ENCODE data around the gene PKN3. TPM values are rescaled to one million over a fixed set of nuclear protein-coding genes. Genes with fewer than 3 reads are reported as not detected.
"Not testable (repeated sequence)": the region's sequence is repeated elsewhere in the genome, so short reads cannot be mapped to it uniquely, and the experiment has no call there.

Gene PKN3
- total and polyA plus RNA-seq, 9 of the 15 experiments (the other 6 are each of a cell fraction or from before 2014, with no cell fraction given) = 0.82 to 49.2 (median 19.7) TPM

DNA sequence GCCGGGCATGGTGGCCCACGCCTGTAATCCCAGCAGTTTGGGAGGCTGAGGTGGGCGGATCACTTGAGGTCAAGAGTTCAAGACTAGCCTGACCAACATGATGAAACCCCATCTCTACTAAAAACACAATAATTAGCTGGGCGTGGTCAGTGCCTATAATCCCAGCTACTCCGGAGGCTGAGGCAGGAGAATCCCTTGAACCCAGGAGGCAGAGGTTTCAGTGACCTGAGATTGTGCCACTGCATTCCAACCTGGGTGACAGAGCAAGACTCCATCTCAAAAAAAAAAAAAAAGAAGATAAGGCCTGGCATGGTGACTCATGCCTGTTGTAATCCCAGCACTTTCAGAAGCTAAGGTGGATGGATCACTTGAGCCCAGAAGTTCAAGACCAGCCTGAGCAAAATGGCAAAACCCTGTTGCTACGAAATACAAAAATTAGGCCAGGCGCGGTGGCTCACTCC lies 35.8 kb upstream of the PKN3 start (continued):
- TF ChIP-seq ZBTB40 (IDR thresholded peaks at IDR 0.05) (peak; percentile 49; the same call in 1 of the 2 replicates), ZNF384 (IDR thresholded peaks at IDR 0.05; ENCODE audit: low read depth, low read length) (peak; percentile 97), FOS (IDR thresholded peaks at IDR 0.05; ENCODE audit: extremely low read depth, insufficient read length) (peak; percentile 16), TEAD1 (CRISPR knock-in tag; IDR thresholded peaks at IDR 0.05) (peak in 1 of 2 experiments; percentile 67; a peak in 1 of 4 replicates), TRIM24 (IDR thresholded peaks at IDR 0.05) (peak; percentile 67 to 82), ATF7 (IDR thresholded peaks at IDR 0.05) (peak; percentile 77), DPF2 (IDR thresholded peaks at IDR 0.05) (peak; percentile 99), ZNF584 (CRISPR knock-in tag; IDR thresholded peaks at IDR 0.05; ENCODE audit: low read depth) (0 out of 2 replicates have a peak, but pooled peaks have one; percentile 34), CTBP1 (IDR thresholded peaks at IDR 0.05; ENCODE audit: borderline replicate concordance) (peak; percentile 82), EHMT2 (IDR thresholded peaks at IDR 0.05) (peak; percentile 69; the same call in 1 of the 2 replicates), CC2D1A (IDR thresholded peaks at IDR 0.05) (0 out of 2 replicates have a peak, but pooled peaks have one; percentile 54), MAZ (CRISPR knock-in tag; conservative IDR thresholded peaks at IDR 0.05 in 1 of 2, IDR thresholded peaks at IDR 0.05 in 1 of 2) (peak in 1 of 2 experiments; percentile 46; a peak in 1 of 4 replicates), NBN (IDR thresholded peaks at IDR 0.05; ENCODE audit: low read depth) (peak; percentile 71; the same call in 1 of the 2 replicates)
- not testable (repeated sequence) for TF ChIP-seq ZBTB40 (CRISPR knock-in tag; IDR thresholded peaks at IDR 0.05)
- TF ChIP-seq, protein P1, sequence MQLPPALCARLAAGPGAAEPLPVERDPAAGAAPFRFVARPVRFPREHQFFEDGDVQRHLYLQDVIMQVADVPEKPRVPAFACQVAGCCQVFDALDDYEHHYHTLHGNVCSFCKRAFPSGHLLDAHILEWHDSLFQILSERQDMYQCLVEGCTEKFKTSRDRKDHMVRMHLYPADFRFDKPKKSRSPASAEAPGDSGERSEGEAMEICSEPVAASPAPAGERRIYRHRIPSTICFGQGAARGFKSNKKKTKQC (CRISPR knock-in tag; IDR thresholded peaks at IDR 0.05) = peak; percentile 25; the same call in 1 of the 2 replicates
- TF ChIP-seq, protein P2, sequence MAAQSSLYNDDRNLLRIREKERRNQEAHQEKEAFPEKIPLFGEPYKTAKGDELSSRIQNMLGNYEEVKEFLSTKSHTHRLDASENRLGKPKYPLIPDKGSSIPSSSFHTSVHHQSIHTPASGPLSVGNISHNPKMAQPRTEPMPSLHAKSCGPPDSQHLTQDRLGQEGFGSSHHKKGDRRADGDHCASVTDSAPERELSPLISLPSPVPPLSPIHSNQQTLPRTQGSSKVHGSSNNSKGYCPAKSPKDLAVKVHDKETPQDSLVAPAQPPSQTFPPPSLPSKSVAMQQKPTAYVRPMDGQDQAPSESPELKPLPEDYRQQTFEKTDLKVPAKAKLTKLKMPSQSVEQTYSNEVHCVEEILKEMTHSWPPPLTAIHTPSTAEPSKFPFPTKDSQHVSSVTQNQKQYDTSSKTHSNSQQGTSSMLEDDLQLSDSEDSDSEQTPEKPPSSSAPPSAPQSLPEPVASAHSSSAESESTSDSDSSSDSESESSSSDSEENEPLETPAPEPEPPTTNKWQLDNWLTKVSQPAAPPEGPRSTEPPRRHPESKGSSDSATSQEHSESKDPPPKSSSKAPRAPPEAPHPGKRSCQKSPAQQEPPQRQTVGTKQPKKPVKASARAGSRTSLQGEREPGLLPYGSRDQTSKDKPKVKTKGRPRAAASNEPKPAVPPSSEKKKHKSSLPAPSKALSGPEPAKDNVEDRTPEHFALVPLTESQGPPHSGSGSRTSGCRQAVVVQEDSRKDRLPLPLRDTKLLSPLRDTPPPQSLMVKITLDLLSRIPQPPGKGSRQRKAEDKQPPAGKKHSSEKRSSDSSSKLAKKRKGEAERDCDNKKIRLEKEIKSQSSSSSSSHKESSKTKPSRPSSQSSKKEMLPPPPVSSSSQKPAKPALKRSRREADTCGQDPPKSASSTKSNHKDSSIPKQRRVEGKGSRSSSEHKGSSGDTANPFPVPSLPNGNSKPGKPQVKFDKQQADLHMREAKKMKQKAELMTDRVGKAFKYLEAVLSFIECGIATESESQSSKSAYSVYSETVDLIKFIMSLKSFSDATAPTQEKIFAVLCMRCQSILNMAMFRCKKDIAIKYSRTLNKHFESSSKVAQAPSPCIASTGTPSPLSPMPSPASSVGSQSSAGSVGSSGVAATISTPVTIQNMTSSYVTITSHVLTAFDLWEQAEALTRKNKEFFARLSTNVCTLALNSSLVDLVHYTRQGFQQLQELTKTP (IDR thresholded peaks at IDR 0.05; ENCODE audit: low read depth in 1 of 2, partially characterized antibody in 2 of 2) = peak in 1 of 2 experiments; percentile 53

Measured in K562 (cell line).